Right hindlimb (tissue), 1 donor: ENCODE data around the gene SHC3.

Experiments
- DNase-seq: peaks from one replicate; pipeline ENCODE4 v3.0.0-alpha.2; 2018

Gene SHC3

DNA sequence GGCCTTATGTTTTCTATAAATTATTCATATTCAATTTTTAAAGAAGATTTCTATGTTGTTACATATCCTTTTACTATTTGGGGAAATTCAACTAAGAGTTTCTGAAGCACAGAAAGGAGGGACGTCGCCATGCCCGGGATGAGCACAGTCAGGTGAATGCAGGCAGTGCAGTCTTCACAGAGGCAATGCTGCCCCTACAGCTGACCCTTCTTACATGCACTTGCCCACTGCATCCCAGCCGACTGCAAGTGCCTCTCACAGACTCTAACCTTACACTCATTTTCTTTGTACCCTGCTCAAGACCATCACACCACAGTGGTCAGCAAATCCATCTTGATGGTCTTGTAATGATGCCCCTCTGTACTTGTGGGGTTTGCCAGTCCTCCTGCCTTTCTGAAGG lies 73.8 kb downstream of the SHC3 start:
- DNase-seq, result no peak

DNA sequence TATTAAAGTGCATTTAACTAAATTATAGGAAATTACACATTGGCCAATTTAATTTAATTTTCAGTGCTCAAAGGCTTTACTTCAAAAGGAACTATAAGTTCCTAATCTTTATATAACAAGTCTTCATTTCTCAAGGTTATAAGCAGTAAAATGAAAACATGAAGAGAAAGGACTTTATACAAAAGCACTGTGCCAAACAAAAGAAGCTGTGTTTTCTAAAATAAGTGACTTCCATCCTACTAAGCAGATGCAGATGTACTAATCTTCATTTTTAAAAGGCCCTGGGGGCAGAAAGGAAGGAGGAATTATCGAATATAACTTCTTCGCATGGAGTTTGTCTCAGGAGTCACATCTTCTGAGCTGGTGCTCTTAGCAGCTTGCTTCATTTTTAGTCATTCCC lies 81.4 kb downstream of the SHC3 start:
- no peak for DNase-seq

DNA sequence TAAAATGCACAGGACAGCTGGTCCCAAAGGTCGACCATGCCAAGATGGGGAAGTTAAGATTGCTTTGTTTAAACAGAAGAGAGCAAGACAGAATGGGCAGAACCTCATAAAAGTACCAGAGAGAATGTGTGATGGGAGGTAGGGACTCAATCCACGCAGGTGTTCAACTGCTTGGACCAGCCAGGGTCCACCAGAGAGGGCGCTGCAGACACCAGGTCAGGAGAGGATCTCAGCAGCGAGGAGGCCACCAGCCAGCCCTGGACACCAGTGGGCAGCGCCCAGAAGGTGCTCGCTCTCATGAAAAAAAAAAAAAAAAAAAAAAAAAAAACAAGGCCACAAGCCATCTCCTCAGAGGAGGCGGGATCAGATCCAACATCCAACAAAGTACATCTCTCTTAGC lies 81.8 kb downstream of the SHC3 start:
- DNase-seq, result no peak

DNA sequence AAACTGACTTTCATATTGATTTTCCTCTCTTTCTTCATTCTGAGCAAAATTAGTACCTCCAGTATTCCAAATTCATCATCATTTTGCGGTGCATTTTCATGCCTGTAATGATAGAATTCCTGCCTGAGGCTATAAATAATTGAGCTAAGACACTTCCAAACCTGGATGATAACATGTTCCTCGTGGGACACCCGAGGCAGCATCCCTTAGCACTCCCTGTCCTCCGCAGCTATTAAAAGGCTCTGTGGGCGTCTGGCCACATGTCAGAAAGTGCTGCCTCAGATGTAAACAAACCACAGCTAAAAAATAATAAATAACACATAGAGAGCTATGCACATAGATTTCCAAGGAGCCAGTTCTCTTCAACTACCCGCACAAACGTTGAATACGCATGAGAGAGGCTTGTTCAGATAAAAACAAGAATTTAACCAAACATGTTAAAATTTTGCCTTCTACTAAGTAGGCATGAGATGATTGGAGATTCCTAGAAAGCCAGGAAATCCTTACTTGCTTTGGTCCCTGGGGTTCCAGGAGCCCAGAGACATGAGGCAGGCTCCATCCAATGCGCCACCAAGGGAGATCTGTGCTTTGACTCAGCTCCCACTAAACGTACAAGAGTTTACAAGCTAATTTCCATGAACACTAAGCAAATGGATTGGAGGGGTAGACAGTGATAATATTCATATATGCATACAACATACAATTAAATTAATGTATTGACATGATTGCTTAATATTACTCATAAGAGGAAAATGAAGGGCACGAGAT lies 82.7 kb downstream of the SHC3 start:
- no peak for DNase-seq

DNA sequence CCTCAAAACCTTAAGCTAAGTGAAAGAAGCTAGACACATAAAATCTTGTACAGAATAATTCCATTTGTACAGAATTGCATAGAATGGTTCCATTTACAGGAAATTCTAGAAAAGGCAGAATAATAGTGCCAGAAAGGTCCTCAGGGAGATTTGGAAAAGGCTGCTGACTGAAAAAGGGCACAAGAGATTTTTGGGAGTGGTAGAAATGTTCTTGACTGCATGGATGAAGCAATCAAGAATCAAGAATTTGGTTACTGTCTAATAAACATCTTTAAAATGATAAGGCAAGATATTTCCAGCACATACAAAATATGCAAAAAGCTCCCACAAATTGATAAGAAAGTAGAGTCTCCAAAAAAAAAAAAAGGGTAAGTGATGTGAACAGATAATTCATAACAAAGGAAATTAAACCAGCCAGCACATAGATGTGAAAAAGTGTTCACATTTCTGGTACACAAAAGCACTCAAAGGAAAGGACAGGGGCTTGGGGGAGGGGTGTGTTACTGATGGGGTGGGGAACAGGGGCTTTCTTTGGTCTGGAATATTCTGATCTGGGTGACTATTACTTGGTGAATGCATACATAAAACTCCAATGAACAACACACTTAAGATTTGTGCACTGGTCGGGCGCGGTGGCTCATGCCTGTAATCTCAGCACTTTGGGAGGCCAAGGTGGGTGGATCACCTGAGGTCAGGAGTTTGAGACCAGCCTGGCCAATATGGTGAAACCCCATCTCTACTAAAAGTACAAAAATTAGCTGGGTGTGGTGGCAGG lies 85.2 kb downstream of the SHC3 start:
- DNase-seq, result no peak

DNA sequence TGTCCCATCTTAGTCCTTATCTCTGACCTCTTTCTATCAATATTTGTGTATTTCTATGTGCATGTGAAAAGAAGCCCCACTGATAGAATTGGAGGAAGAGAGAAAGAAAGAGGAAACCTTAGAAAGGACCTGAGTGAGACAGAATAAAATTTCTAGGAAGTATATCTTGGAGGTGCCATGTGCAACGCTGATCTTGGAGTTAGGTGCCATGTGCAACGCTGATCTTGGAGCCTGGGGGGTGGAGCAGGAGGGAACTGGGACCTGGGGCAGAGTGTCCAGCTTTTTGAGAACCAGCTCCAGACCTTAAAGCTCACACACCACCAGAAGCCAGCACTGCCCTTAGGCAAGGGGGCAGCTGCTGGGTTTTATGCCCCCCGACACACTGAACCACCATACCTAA lies 89.4 kb downstream of the SHC3 start:
- DNase-seq, result no peak

DNA sequence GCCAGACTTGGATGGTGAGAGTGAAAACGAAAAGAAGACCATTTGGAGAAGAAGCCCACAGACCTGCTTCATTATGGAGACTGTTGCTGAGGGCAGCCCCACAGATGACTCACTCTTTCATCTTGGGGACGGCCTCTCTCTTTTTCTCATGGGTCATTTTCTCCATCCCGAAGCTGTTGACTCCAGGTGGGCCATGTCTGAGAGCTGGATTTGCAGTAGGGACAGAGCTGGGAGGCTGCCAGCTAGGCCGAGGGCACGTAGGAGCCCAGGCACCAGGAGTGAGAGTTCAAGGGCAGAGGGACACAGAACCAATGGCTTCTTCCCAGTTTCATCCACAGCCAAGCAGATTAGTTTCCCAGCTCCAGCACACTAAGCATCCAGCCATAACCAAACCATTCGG lies 95.0 kb downstream of the SHC3 start:
- DNase-seq, result no peak

DNA sequence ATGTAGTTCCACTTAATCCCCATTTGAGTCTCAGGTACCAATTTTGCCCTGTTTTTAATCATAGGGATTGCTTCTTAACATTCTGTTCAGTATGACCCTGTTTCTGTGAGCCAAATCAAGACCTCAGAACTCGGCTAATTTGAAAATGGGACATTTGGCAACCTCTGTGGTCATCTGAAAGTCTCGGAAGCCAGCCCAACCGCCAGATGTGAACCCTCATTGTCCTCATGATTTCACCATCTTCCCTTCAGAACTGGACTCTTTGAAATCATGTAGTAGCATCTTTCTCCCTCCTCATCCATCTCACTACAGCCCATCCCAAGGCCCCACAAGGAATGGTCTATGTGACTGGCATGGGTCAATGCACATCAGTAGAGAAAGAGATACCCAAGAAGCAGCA lies 98.4 kb downstream of the SHC3 start:
- DNase-seq, result no peak

DNA sequence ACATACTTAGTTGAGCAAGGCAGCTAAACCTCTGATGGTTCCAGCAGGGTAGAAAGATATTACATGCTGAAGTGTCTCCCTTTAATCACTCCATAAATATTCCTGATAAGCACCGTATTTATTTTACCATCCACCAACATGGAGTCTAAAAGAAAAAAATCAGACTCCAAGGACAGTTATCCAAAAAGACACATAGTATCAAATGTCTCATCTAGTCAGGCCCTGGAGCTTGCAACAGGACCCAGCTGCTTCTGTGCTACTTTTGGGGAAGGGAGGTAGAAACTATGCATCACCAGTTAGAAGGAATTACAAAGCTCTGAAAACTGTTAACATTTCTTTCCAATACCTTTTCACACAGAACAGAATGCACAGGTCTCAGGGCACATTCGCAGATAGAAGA lies 99.2 kb downstream of the SHC3 start:
- no peak for DNase-seq

DNA sequence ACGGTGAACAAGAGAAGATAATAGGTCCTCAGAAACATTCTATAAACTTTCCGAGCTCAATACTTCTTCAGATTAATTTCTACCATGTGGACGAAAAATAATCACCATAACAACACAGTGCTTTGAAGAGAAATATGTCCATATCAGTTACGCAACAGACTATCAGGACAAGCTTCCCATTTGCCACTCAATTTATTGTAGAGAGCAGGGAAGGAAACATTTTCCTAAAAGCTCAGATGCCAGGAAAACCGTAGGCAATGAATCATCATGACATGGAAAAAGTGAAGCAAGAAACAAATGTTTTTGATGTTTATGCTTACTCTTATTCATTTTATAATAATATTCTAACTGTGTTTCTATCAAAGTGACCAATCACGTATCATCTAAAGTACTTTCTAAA lies 99.8 kb downstream of the SHC3 start:
- DNase-seq, result no peak

DNA sequence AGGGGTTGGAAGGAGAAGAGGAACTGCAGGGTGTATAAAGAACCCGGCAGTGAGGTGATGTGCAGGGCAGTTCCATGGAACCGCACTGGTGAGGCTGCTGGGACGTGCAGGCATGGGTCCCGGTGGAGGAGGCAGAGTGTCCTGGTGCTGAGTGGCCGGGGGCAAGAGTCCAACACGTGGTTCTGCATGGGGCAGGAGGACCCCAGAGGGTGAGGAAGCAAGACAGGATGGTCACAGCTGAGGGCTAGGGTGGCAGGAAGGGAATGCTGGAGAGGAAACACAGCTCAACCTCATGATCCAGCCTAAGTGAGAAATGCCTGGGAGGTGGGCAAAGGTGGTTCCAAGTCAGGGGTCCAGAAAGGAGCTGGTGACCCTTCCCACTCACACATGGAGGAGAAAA lies 100.2 kb downstream of the SHC3 start:
- DNase-seq, result no peak

DNA sequence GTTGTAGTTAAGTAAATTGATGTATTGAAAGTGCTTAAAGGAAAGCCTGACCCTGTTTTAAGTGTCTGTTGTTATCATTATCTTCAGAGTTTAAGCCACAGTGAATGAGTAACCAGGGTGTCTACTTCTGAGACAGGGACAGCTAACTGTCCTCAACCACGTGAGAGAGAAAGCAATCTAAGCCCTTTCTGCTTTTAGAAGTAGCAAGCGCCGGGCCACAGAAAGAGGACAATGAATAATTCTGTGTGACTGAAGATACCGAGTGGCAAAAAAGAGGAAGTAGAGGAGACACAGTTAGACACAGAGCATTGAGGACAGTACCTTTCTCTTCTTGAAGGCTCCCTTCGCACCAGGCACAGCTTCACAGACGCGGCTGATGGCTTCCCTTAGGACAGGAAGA lies 101.1 kb downstream of the SHC3 start:
- no peak for DNase-seq

DNA sequence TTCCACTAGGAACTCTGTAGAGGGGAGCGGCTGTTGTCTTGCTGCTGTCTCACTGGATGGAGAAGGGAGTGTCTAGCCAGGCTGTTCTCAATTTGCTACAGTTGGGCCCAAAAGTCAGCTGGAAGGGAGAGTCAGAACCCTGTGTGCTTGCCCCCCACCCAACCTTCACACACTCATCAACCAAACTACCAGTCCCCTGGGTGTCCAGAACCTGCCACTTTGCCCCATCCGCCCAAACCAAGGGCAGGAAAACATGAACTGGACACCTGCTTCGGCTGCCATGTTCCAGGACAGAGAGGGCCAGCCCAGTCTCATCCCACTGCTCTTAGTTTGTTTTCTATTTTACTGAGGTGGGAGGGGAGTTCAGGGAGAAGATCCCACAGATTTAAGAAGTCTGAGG lies 105.2 kb downstream of the SHC3 start:
- DNase-seq, result no peak

DNA sequence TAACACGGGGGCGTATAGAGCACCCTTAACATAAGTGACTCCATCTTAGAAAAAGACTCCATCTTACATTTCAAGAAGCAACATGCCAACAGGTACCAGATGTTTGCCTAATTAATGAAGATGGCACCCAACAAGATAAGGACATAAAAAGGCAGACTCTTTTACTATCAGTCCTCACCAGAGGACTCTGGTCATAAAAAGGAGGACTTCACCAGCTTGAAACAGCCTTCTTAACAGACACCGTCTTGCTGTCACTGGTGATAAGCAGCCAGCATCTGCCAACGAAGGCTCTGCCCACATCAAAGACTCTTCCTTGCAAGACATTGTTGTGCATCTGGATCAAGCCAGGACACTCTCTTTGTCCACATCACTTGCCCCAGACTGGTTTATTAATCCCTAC lies 107.0 kb downstream of the SHC3 start:
- no peak for DNase-seq

DNA sequence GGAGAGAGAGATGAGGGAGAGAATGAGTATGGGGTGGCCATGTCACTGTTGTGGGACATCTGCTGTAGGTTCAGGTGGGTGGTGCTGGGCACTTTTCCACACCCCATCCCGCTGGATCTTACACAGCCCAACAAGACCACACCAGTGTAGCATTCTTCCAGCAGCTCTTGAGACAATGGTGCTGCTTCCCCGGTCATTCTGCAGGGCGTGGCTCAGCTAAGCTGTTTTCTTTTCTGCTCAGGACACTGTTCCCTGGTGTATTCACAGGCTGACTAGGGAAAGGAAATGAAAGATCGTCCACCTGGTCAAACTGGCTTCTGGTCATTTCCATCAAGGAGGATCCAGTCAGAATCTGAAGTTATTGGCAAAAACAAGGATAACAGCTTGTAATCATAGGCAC lies 111.8 kb downstream of the SHC3 start:
- DNase-seq, result no peak

DNA sequence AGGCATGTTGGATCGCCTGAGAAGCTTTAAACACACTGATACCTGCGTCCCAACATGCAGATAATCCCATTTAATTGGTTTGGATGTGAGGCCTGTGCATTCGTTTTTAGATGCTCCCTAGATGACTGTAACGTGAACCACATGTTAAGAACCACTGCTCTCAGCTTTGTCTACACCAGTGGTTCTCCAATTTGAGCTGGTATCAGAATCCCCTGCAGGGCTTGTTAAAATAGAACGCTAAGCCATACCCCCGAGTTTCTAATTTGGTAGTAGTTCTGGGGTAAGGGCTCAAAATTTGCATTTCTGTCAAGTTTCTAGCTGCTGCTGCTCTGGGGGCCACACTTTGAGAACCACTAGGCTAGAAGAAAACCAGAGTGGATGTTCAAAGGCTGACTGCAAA lies 112.7 kb downstream of the SHC3 start:
- DNase-seq, result no peak

DNA sequence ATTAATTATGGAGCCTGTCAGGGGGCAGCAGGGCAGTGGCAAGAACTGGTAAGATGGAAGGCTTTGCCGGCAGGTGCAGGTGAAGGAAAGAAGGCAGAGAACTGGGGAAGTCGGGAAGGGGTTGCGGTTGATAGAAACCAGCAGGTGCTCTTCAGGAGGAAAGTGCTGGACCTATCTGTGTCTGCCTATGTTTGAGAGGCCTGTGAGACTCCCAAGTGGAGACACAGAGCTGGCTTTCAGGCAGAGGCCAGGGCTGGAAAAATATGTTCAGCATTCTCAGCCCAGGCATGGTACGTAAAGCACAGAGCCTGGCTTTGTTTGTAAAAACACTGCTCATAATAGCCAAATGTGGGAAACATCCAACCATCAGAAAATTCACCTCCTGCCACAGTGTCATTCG lies 117.8 kb downstream of the SHC3 start:
- DNase-seq, result no peak

DNA sequence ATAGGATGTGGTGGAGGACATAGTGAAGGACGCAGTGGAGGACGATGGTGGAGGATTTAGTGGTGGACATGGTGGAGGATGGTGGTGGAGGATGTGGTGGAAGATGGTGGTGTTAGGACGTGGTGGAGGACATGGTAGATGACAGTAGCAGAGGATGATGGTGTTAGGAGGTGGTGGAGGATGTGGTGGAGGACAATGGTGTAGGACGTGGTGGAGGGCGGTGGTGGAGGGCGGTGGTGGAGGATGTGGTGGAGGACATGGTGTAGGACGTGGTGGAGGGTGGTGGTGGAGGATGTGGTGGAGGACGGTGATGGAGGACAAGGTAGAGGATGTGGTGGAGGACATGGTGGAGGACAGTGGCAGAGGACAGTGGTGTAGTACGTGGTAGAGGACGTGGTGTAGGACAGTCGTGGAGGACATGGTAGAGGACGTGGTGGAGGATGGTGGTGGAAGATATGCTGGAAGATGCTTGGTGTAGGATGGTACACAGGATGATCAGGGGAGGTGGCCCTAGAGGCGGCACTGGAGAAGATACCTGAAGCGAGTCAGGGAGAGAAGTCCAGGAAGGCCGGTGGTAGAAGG lies 118.6 kb downstream of the SHC3 start:
- DNase-seq, result no peak

DNA sequence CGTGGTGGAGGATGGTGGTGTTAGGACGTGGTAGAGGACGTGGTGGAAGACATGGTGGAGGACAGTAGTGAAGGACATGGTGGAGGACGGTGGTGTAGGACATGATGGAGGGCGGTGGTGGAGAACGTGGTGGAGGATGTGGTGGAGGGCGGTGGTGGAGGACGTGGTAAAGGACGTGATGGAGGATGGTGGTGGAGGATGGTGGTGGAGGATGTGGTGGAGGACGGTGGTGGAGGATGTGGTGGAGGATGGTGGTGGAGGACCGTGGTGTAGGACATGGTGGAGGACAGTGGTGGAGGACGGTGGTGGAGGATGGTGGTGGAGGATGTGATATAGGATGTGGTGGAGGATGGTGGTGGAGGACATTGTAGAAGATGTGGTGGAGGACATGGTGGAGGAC lies 119.7 kb downstream of the SHC3 start:
- no peak for DNase-seq

DNA sequence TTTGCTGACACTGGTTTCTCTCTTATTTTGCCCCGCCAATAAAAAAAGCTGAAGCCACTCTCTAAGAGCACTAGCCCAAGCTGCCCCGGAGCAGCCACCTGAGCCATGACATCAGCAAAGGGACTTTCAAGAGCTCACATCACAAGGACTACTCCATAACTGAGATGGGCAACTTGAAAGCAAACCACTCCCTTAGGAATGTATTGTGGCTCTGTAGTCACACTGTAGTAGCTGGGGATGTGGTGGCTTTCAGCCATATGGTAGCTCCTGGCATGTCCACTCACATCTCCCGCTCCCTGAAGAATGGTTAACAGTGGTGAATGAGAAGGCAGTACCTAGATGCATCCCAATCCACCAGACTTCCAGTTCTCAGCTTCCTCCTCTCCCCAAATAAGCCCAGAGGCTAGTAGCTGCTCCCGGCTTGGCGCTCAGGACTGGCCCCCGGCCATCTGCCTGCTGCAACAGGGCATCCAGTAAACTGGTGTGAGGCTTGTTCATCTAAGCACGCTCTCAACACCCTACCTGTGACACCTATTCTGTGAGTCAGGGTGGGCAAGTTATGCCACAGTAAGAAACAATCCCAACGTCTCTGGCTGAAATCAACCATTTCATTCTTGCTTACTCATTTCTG lies 123.6 kb downstream of the SHC3 start:
- DNase-seq, result no peak

DNA sequence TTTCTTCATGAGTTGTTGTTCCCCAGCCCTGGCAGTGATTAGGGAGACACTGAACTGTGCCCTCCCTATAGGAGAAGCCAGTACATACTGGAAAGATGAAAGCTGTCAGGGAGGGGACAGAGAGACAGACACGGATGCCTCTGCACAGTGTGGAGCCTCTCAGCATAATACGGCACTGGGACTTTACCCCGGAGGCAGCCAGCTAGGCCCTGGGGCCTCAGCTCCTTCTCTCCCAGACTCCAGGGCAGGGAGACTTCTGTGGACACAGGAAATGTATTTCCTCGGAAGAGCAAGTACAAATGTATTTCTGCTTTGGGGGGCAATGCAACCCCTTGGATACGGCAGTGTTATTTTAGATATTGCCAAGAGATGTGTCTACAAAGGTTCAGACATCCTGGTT lies 125.3 kb downstream of the SHC3 start:
- DNase-seq, result no peak

DNA sequence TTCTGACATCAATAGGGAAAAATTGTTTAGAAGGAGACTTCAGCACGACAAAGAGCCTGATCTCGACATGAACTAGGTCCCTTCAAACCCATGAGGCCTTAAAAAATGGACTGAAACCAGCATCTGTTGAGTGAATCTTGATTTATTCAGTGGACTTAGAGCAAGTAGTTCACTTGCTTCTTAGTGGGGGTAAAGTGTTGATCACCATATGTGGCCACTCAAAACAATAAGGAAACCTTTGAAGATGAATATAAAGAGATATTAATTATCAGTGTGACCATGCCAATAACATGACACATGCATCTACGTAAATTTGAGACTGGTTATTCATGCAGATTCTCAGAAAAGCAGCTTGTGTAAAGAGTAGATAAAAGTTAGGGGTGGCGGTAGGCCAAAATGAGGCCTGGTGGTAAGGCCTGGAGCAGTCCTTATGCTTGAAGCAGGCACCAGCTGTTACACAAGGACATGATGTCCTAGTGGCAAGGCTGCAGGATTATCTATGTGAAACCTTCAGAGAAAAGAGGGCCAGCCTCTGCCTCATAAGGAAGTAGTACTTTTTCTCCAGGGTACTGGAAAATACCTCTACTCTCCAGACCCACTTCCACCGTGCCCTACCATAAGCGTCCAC lies 126.0 kb downstream of the SHC3 start:
- no peak for DNase-seq

DNA sequence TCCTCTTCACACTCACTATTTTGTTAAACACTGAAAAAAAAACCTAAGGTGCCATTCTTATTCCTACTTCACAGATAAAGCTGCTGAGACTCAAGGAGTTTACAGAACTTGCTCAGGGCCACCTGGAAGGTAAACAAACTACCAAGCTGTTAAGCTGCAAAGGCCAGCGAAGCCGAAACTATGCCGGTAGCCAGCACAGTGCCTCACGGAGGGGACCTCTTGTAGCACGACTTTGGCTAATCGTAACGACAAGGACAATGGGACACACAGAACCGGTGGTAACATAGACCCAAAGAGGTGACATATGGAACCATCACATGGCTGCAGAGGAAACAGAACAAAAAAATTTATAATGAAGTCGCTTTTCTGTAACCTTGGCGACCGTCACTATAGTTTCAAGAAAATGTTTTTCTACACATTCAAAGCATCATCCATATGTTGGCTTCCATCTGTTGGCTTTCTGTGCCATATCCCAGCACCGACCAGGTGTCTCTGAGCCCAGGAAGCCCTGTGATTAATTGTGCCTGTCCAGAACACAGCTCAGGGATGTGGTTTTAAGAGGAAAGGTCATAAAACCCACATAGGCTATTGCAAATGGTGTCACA lies 127.1 kb downstream of the SHC3 start:
- DNase-seq, result no peak
